BJ (cell line): Measurements from ENCODE around the gene PRPF19. TPM values are rescaled to one million over a fixed set of nuclear protein-coding genes. Genes with fewer than 3 reads are reported as not detected.

Experiments used
- CTCF ChIA-PET: fragments of 350-600 bp; formaldehyde crosslinking; extraction: SDS; loops from one replicate; lab custom pipeline; 2021; ENCODE audit warnings: antibody characterized with exemption, inconsistent platforms; lab: Yijun Ruan, JAX
- POLR2A ChIA-PET: fragments of 300-600 bp; sonication (Branson Sonifier 250); formaldehyde crosslinking; extraction: SDS; loops from one replicate; lab custom pipeline; 2021; ENCODE audit warnings: antibody characterized with exemption; lab: Charles Lee
- DNase-seq: peaks from one replicate; pipeline ENCODE4 v3.0.0-alpha.2; 2011; ENCODE audit warnings: low read depth
- H3K27me3 ChIP-seq: 2 replicates; pipeline ENCODE4 v1.6.0; 2011; ENCODE audit warnings: low read length; ENCODE audit not compliant: control insufficient read depth, insufficient read depth
- H3K36me3 ChIP-seq: 2 replicates; pipeline ENCODE4 v1.5.1; 2011; ENCODE audit warnings: low read length; ENCODE audit not compliant: control insufficient read depth, insufficient read depth
- H3K4me3 ChIP-seq: 2 replicates; pipeline ENCODE4 v1.5.1; 2011; ENCODE audit warnings: low read depth, mild to moderate bottlenecking, control low read depth, low read length
- CTCF ChIP-seq: IDR thresholded peaks from 2 replicates; pipeline ENCODE4 v1.5.1; 2011; ENCODE audit warnings: low read depth, mild to moderate bottlenecking, control low read depth, inconsistent platforms, low read length, moderate library complexity; ENCODE audit not compliant: insufficient read depth
- polyA plus RNA-seq: library from polyadenylated mRNA; depleted of rRNA; stranded (reverse); fragments of >200 nt; gene quantifications from 2 replicates; pipeline ENCODE4 v1.2.3, GENCODE V29; 2011

Gene PRPF19
- polyA plus RNA-seq, 1 experiment = 48.6 TPM

DNA sequence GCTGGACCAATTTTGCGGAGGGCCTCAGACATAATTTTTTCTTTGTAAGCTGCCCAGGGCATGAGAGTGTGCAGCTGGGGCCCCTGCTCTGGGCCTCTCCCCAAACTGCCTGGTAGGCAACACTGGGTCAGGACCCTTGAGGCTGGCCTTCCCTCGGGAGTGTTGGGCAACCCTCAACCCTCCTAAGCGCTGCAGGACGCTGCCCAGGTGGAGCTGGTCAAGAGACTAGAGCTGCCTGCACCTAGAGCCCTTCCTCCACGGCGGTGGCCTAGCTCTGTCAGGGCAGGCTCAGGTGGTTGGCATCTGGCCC lies 17.4 kb upstream of the PRPF19 start:
- Histone ChIP-seq H3K27me3 (no peaks in the 10 kb centered on the region), H3K4me3 (no peak overlapping the region), H3K36me3 (peaks cover 16% of the 10 kb centered on the region)
- ChIA-PET POLR2A (no interaction called here), CTCF (interaction anchor here (0.8 to 1.6 kb wide), 4 partner anchors 8 to 46 kb away, joined by 3 to 5 read pairs (median 4); no protein-coding TSS in a partner anchor)
- DNase-seq = no peak
- TF ChIP-seq CTCF = no peak

DNA sequence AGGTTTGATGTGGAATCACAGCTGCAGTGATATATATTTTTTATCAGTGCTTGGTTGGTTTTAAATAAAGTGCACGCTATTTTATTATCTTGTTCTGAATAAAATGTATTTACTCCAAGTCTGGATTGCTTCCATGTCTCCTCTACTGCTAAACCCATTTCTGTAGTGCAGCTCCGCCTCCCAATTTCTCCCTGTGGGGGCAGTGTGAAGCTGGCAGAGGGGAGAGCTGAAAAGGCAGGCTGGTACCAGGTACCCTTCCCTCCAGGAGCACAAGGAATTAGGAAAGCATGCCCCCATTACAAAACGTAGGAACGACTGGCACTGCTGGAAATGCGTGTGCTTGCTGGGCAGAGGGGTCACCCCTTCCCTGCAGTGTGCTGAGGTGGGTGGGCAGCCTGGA lies 16.9 kb upstream of the PRPF19 start:
- no peak for TF ChIP-seq CTCF
- H3K36me3 ChIP-seq = peaks cover 14% of the 10 kb centered on the region
- no peak overlapping the region for H3K4me3 ChIP-seq
- ChIA-PET POLR2A (no interaction called here), CTCF (interaction anchor here (0.8 to 1.6 kb wide), 3 partner anchors 10 to 46 kb away, joined by 3 to 5 read pairs (median 4); no protein-coding TSS in a partner anchor)
- DNase-seq = no peak
- no peaks in the 10 kb centered on the region for H3K27me3 ChIP-seq

GRCh38 chr11:60922906-60923305 lies 16.5 kb upstream of the PRPF19 start:
- ChIA-PET POLR2A (no interaction called here), CTCF (interaction anchor here (1.6 kb wide), 1 partner anchor 46 kb away, joined by 5 read pairs; no protein-coding TSS in a partner anchor)
- DNase-seq = no peak
- Histone ChIP-seq H3K36me3 (peaks cover 14% of the 10 kb centered on the region), H3K4me3 (no peak overlapping the region), H3K27me3 (no peaks in the 10 kb centered on the region)
- TF ChIP-seq CTCF = no peak

- ChIA-PET POLR2A (no interaction called here), CTCF (no interaction called here)
- no peak overlapping the region for H3K4me3 ChIP-seq
- peaks cover 10% of the 10 kb centered on the region for H3K36me3 ChIP-seq
- no peaks in the 10 kb centered on the region for H3K27me3 ChIP-seq
- no peak for TF ChIP-seq CTCF
- DNase-seq = no peak
Observed at GRCh38 chr11:60921777-60922335, 15.5 kb upstream of the PRPF19 start.

GRCh38 chr11:60921259-60921658 lies 14.9 kb upstream of the PRPF19 start:
- ChIA-PET CTCF (no interaction called here), POLR2A (no interaction called here)
- Histone ChIP-seq H3K4me3 (no peak overlapping the region), H3K27me3 (no peaks in the 10 kb centered on the region), H3K36me3 (peaks cover 10% of the 10 kb centered on the region)
- TF ChIP-seq CTCF = no peak
- no peak for DNase-seq
